MV-4-11 (cell line): ENCODE data around the gene SEC14L5.
A peak's percentile ranks its signal among the peaks of the same experiment; 100 is the strongest.
"Not testable (repeated sequence)": the region's sequence is repeated elsewhere in the genome, so short reads cannot be mapped to it uniquely, and the experiment has no call there.

ENCODE experiments used
- DNase-seq: peaks from one replicate; lab custom pipeline; 2025; lab: John Stamatoyannopoulos, UW

SEC14L5 gene

DNA sequence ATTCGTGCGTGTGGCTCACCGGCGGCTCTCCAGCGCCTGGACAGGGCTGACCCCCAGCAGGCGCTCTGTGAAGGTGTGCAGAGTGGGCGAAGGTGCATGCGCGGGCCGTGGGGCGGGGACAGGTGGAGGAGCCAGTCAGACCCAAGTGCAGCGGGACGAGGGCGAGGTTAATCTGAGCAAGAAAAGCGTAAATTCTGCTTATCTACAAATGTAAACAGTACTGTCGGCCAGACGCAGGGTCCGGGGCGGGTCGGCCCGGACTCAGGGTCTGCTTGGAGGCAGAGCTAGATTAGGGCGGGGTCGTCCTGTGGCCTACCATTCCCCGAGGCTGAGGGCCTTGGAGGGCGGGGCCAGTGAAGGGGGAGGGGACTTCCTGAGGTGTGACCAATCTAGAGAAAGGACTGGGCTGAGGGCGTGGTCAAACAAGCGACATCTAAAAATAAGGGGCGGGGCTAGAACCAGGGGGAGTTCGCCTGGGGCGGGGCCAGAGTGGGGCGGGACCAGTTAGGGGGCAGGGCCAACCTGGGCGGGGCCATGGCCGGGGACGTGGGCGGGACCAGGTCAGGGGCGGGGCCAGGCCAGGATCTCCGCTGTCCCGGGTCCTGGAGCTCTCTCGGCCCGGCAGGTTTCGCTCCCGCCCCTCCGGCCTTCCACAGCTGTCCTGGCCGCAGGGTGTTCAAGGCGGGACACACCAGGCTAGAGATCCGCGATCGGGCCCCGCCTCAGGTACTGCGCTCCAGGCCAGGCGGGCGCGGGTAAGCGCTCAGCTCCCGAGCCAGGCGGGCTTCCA lies at the start of gene SEC14L5:
Gene SEC14L5 (plus strand): TSS at position 611 of the 790 bp plus-strand sequence. CDS start 994 bp downstream, outside the sequence.
- peak; percentile 91 for DNase-seq

DNA sequence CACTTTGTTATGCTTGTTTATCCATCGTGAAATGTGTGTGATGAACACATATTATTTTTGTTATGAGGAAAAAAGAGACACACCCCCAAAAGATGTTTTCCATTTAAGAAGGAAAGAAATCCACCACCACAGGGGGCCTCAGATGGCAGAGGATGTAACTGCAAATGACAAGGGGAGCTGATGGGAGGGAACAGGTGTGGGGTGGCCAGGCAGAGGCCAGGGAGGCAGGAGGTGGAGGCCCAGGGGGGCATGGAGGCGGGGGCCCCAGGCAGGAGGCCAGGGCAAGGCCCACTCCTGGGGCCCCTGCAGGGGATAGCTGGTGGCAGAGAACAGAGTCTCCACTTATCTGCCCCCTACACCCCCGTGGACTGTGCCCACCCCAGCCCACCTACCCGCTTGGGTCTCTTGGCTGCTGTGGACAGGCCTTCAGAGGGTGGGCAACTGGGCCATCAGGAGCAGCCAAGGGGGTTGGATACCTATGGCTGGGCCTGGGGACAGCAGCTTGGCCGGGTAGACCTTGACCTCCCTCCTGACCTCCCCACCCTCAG lies 49.2 kb upstream of the SEC14L5 start:
- DNase-seq = no peak

DNA sequence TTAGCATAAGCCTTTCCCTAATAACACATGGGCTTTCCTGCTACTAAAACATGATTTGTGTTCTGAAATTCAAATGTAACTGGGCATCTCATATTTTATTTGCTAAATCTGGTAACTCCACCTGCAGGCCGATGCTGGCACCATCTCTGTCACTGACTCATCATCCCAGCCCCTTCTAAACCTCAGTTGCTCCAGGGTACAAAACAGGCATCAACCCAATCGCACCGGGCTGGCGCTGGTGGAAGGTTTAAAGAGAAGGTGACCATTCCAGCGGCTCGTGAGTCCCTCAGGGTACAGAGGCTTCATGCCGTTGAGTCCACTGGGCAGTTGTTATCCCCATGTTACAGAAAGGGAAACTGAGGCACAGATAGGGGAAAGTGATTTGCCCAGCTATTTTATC lies 48.3 kb upstream of the SEC14L5 start:
- no peak for DNase-seq

GRCh38 chr16:4910828-4911227 lies 47.3 kb upstream of the SEC14L5 start:
- no peak for DNase-seq

GRCh38 chr16:4911970-4912386 lies 46.2 kb upstream of the SEC14L5 start:
- no peak for DNase-seq

DNA sequence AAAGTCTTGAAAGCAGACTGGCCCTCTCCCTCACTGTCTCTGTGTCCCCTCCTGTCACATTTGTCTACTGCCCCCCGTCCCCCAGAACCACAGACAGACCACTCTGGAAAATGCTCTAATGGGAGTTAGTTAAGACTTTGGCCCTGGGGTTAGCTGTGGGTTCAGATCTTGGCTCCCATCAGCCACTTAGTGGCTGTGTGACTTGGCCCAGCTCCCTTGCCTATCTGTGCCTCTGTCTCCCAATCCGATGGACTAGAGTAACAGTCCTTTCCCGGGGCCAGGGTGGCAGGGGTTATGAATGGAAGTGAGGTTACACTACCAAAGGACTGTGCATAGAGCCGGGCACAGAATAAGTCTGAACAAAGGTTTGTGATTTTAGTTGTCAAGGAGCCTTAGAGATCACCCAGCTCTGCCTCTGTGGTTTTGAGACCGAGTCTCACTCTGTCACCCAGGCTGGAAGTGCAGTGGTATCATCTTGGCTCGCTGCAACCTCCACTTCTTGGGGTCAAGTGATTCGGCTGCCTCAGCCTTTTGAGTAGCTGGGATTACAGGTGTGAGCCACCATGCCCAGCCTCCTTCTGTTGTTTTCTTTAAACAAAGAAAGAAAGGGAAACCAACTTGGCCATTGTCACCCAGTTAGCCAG lies 44.9 kb upstream of the SEC14L5 start:
- no peak for DNase-seq

- no peak for DNase-seq
These were observed 44.2 kb upstream of the SEC14L5 start for GRCh38 chr16:4913774-4914525.

- DNase-seq = no peak
These were observed 43.5 kb upstream of the SEC14L5 start for GRCh38 chr16:4914528-4915225.

GRCh38 chr16:4915226-4915761 lies 42.8 kb upstream of the SEC14L5 start:
- peak; percentile 21 for DNase-seq

DNA sequence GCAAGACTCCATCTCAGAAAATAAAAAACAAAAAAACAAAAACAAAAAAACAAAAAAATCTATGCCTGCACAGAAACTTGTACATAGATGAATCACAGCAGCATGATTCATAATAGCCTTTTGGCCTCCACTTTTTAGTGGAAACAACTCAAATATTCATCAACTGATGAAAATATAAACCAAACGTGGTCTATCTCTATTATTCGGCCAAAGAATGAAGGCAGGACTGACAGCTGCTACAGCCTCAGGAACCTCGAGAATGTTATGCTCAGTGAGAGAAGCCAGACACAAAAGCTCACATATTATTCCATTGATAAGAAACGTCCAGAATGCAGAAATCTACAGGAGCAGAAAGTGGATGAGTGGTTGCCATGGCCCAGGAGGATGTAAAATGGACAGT lies 41.0 kb upstream of the SEC14L5 start:
- no peak for DNase-seq

- no peak for DNase-seq
These were observed 39.3 kb upstream of the SEC14L5 start for GRCh38 chr16:4918781-4919251.

DNA sequence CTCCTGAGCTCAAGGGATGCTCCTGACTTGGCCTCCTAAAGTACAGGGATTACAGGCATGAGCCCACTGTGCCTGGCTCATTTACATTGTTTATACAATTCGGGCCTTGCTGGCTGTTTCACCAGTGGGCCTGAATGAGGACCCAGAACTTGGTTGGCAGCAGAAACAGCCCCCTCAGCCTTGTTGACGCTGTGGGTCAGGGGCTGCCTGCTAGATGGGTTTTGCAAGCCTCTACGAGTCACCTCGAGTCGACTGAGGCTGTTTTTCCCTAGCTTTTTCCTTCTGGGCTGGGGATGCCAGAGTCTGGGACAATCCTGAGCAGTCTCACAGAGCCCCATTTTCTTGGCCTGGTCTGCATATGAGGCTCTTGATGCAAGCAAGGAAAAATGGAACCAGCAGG lies 37.3 kb upstream of the SEC14L5 start:
- DNase-seq = no peak

DNA sequence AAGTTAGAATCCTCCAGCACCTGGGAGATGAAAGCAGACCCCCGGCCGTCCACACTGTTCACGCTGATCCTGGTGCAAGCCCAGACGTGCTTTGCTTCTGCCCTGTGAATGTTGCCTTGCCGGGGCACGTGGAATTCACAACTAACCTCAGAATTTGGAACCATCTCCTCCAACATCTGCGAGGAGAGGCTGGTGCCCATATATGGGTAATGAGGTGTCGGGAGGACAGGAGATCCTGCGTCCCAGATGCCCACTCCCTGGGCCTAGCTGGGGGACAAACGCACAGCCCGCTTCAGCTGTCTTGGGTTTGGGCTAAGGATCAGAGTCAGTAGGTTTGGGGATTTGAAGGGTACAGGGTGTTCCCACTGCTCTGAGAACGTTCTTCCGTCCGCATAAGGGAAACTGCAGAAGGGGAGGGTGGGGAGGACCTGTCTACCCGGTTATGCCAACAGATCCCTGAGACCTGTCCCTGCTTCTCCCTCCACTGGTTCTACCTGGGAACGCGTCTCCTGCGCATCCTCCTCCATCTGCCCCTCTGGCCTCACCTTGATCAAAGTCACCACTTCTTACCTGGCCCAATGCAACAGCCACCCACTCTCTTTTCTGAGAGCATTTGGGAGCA lies 35.3 kb upstream of the SEC14L5 start:
- no peak for DNase-seq

DNA sequence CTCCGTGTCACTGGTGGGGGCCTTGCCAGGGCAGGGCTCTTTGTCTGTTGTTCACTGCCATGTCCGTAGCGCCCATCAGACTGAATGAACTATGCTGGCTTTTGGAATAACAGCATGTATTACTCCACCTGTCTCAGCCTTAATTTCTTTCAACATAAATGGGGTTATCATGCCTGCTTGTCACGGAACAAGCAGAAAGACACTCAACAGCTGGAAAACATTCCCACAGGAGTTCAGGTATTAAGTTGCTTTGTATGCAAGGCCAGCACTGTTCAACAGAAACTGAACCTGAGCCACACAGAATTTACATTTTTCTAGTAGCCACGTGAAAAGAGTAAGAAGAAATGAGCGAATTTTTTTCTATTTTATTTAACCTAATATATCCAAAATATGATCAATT lies 34.3 kb upstream of the SEC14L5 start:
- DNase-seq = no peak

DNA sequence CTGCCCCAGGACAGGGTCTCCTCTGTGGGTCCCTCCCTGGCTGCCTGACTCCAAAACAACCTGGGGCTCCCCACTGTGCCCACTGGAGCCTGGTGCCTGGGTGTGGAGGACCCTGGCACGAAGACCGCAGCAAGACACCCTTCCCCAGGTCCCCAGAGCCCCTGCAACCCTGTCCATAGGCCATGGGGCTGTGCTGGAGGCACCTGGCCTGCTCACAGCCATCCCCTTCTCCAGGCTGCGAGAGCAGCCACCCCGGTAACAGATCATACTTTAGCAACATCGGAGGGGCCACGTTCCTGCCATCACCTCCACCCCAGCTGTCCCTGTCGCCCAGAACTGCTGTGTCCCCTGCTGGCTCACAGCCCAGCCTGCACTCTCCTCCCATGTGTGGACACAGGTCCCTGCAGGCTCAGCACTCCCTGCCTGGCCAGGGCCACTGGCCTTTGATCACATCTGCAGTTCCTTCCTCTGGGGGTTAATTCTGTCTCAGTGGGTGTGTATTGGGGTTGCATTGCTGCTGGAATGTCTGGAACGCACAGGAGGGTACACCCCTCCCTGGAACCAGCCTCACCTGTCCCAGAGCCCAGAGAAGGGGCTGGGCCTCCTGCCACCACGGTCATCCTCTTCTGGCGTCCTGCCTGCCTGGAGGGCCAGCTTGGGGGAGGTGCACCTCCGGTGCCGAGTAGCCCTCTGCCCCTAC lies 33.4 kb upstream of the SEC14L5 start:
- DNase-seq = no peak

- no peak for DNase-seq
These were observed 32.9 kb upstream of the SEC14L5 start for GRCh38 chr16:4925293-4925607.

DNA sequence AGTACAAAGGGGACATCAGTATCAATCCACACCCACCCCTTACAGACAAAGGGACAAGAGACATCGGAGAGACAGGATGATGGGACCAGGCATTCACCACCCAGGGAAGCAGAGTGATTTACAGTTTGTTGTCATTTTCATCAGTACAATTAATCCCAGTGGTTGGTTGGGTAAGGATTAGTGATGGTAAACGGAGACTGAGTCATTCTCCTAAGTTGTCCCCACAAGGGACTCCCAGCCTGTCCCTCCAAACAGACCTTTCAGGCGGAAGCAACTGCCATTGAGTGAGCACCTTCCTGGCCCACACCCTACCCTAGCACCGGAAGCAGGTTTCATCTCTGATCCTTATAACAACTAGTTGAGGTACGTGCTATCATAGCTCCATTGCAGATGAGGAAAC lies 32.3 kb upstream of the SEC14L5 start:
- DNase-seq = no peak

GRCh38 chr16:4926928-4927327 lies 31.2 kb upstream of the SEC14L5 start:
- DNase-seq = no peak

DNA sequence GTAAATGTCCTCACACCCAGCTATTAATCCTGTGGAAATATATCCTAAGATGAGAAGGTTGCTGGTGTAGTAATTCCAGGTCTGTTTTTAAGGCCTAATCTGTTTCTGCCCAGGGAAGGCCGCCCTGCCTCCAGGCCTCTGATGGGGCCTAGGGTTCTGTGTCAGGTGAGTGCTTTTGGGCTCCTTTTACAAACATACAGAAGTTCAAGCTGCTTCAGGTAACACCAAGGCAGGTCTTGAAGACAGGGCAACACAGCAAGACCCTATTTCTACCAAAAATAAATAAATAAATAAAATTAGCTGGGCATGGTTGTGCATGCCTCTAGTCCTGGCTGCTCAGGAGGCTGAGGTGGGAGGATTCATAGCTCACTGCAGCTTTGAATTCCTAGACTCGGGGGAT lies 30.5 kb upstream of the SEC14L5 start:
- DNase-seq = no peak

DNA sequence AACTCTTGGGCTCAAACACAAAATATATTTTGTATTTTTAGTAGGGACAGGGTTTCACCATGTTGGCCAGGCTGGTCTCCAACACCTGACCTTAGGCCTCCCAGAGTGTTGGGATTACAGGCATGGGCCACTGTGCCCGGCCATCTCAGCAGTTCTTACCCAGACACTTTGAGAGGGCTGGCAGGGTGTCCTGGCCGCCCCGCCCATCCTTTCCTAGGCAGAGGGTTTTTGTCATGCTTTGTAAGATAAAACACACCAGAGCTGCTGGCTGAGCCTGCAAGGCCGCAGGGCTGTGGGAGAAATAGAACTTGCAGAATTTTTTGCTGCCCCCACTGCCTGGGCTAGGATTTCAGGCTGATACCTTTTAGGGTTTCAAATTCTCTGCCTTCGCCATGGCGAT lies 29.9 kb upstream of the SEC14L5 start:
- no peak for DNase-seq

- not testable (repeated sequence) for DNase-seq
These were observed 28.5 kb upstream of the SEC14L5 start for GRCh38 chr16:4929619-4930018.
